Lung (tissue), 12 donors: ENCODE data around the gene DTWD1. TPM values are rescaled to one million over a fixed set of nuclear protein-coding genes. Genes with fewer than 3 reads are reported as not detected.
"Not testable (repeated sequence)": the region's sequence is repeated elsewhere in the genome, so short reads cannot be mapped to it uniquely, and the experiment has no call there.

ENCODE experiments used
- ATAC-seq: fragments of 200-7000 bp; cut with Tn5 transposase; one replicate; pipeline ENCODE4 v1.9.1; 2020; ENCODE audit warnings: moderate number of reproducible peaks; ENCODE audit not compliant: insufficient read depth, low FRiP score
- DNase-seq, 3 donors: peaks; one replicate each; pipeline ENCODE4 v3.0.0-alpha.2; 2013 to 2017
- H3K27ac ChIP-seq, 2 donors: one replicate each; pipeline ENCODE4 v1.5.1; 2013; ENCODE audit warnings: mild to moderate bottlenecking in 2 of 2, moderate library complexity in 2 of 2, control low read depth in 1 of 2, inconsistent platforms in 1 of 2, low read depth in 1 of 2, low read length in 1 of 2
- H3K27me3 ChIP-seq, 3 donors: one replicate each; pipeline ENCODE4 v1.5.1; 2013; ENCODE audit warnings: low read length in 2 of 3; ENCODE audit not compliant: control insufficient read depth in 3 of 3, insufficient read depth in 3 of 3
- H3K36me3 ChIP-seq, 4 donors: one replicate each; pipeline ENCODE4 v1.5.1; 2013; ENCODE audit warnings: low read length in 4 of 4, mild to moderate bottlenecking in 1 of 4, moderate library complexity in 1 of 4; ENCODE audit not compliant: control insufficient read depth in 4 of 4, insufficient read depth in 4 of 4
- H3K4me1 ChIP-seq, 5 donors: one replicate each; pipeline ENCODE4 v1.5.1; 2013; ENCODE audit warnings: low read length in 5 of 5, mild to moderate bottlenecking in 2 of 5, moderate library complexity in 1 of 5; ENCODE audit not compliant: control insufficient read depth in 5 of 5, insufficient read depth in 5 of 5
- H3K4me3 ChIP-seq: one replicate; pipeline ENCODE4 v1.5.1; 2013; ENCODE audit warnings: mild to moderate bottlenecking, control low read depth, moderate library complexity
- H3K9ac ChIP-seq, 2 donors: one replicate each; pipeline ENCODE4 v1.5.1; 2013; ENCODE audit warnings: low read length in 2 of 2, control low read depth in 1 of 2; ENCODE audit not compliant: insufficient read depth in 1 of 2
- H3K9me3 ChIP-seq, 4 donors: one replicate each; pipeline ENCODE4 v1.5.1; 2013; ENCODE audit warnings: low read length in 3 of 4, mild to moderate bottlenecking in 1 of 4, moderate library complexity in 1 of 4; ENCODE audit not compliant: control insufficient read depth in 4 of 4, insufficient read depth in 3 of 4
- CTCF ChIP-seq: IDR thresholded peaks from 2 replicates; pipeline ENCODE4 v1.5.1; 2012; ENCODE audit warnings: mild to moderate bottlenecking; ENCODE audit errors: control extremely low read depth, extremely low read depth
- WGBS, 2 donors: extraction: QIAGEN DNeasy Blood & Tissue Kit; methylation state at CpG; one replicate each; pipeline ENCODE4 v1.1.7; 2013; 5-methylcytosine and 5-hydroxymethylcytosine counted together
- polyA plus RNA-seq, 2 donors: library from polyadenylated mRNA; stranded (reverse); fragments of 200-250 nt; gene quantifications; one replicate each; pipeline ENCODE4 v1.2.1, GENCODE V29; 2013
- total RNA-seq, 2 donors: library from RNA; depleted of rRNA in 1 of 2; stranded (reverse); fragments of >200 nt in 1 of 2; gene quantifications; one replicate each; pipeline ENCODE4 v1.2.1, GENCODE V29; 2014 to 2021
- donor health status: control.
- donor health status: control.
- donor health status: Bipolar disorder and iron deficiency.
- donor health status: healthy.
- donor health status: DM: yes; HTN: yes; CAD: no.

The DTWD1 gene
- total and polyA plus RNA-seq, 4 donors: 14.2 to 44.1 (median 21.6) TPM

- H3K4me3 ChIP-seq: no peak overlapping the region
- peak; percentile 15 to 81 (median 52) for DNase-seq
Observed at GRCh38 chr15:49664716-49665115, 43.9 kb downstream of the DTWD1 start.

GRCh38 chr15:49666486-49666885, 45.6 kb downstream of the DTWD1 start:
- H3K27ac ChIP-seq, H3K9ac ChIP-seq, H3K4me3 ChIP-seq, H3K36me3 ChIP-seq, DNase-seq, H3K27me3 ChIP-seq, H3K9me3 ChIP-seq, ATAC-seq: not testable (repeated sequence)
- WGBS, 2 donors: 70 to 86% methylated on average over 3 of the region's 3 CpGs
- peaks cover 0 to 17% (median 0%) of the 10 kb centered on the region in 5 donors for H3K4me1 ChIP-seq

More at GRCh38 chr15:49664716-49665115, 43.9 kb downstream of the DTWD1 start:
- Histone ChIP-seq H3K27ac (no peak overlapping the region), H3K9me3 (no peaks in the 10 kb centered on the region), H3K4me1 (peaks cover 0 to 17% (median 0%) of the 10 kb centered on the region in 5 donors), H3K27me3 (no peaks in the 10 kb centered on the region), H3K36me3 (no peaks in the 10 kb centered on the region), H3K9ac (no peak overlapping the region)
- no peak for ATAC-seq
- WGBS, 2 donors: 55 to 74% methylated on average over 1 of the region's 1 CpG
- TF ChIP-seq CTCF: no peak

GRCh38 chr15:49669288-49669687, 48.4 kb downstream of the DTWD1 start:
- WGBS, 2 donors: 80 to 82% methylated on average over 1 of the region's 1 CpG
- ATAC-seq (no peak), DNase-seq (no peak)
- Histone ChIP-seq H3K36me3 (no peaks in the 10 kb centered on the region), H3K4me3 (no peak overlapping the region), H3K9ac (no peak overlapping the region), H3K9me3 (no peaks in the 10 kb centered on the region), H3K27ac (no peak overlapping the region), H3K4me1 (peaks cover 0 to 10% (median 0%) of the 10 kb centered on the region in 5 donors), H3K27me3 (no peaks in the 10 kb centered on the region)
- TF ChIP-seq CTCF: no peak

DNA sequence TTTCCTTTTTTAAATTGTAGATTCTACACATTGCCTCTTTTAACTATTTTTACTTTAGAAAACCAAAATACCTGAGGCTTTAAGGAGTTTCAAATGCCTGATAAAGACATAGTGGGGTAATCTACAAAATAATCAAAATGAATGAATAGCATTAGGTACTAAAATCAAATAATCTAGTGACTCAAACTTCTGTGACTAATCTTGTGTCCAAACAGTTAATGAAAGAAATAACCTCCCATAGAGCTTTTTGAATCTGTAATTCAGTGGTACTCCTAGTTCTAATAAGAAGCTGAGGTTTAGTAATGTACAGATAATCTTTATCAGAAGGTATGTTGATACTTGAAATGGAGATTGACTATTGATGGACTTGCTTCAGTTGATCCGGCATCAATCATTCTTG, 53.0 kb downstream of the DTWD1 start:
- WGBS, 2 donors: 86 to 97% methylated on average over 1 of the region's 1 CpG
- TF ChIP-seq CTCF: no peak
- Histone ChIP-seq H3K4me1 (no peaks in the 10 kb centered on the region), H3K9me3 (no peaks in the 10 kb centered on the region), H3K27ac (no peak overlapping the region), H3K36me3 (no peaks in the 10 kb centered on the region), H3K4me3 (no peak overlapping the region), H3K27me3 (no peaks in the 10 kb centered on the region), H3K9ac (no peak overlapping the region)
- ATAC-seq (no peak), DNase-seq (no peak)
